CD14-positive monocyte (primary cell): Measurements from ENCODE around the gene KLRG1. TPM values are rescaled to one million over a fixed set of nuclear protein-coding genes. Genes with fewer than 3 reads are reported as not detected.

Experiments used
- DNase-seq, 3 donors: peaks; one replicate each; pipeline ENCODE4 v3.0.0-alpha.2; 2011 to 2022
- H2AFZ ChIP-seq: 2 replicates; pipeline ENCODE4 v1.6.0; 2012; ENCODE audit warnings: mild to moderate bottlenecking, low read depth, low read length, inconsistent platforms; ENCODE audit not compliant: insufficient read depth, poor library complexity, severe bottlenecking
- H3K27ac ChIP-seq, 2 donors: 1 replicate in 1 of 2; 2 replicates in 1 of 2; pipeline ENCODE4 v1.5.1; 2012 to 2013; ENCODE audit warnings: low read length in 2 of 2, control low read depth in 1 of 2, inconsistent platforms in 1 of 2, low read depth in 1 of 2, mild to moderate bottlenecking in 1 of 2
- H3K27me3 ChIP-seq, 2 donors: one replicate each; pipeline versions ENCODE4 v1.6.0 to v1.6.1; 2011 to 2013; ENCODE audit warnings: low read length in 2 of 2; ENCODE audit not compliant: control insufficient read depth in 2 of 2, insufficient read depth in 2 of 2
- H3K36me3 ChIP-seq, 2 donors: replicated peaks in 1 of 2; 1 replicate in 1 of 2; 2 replicates in 1 of 2; pipeline versions ENCODE4 v1.5.1 to v1.6.1; 2012 to 2013; ENCODE audit warnings: low read length in 2 of 2, control low read depth in 1 of 2, inconsistent platforms in 1 of 2, mild to moderate bottlenecking in 1 of 2; ENCODE audit not compliant: insufficient read depth in 2 of 2, control insufficient read depth in 1 of 2
- H3K4me1 ChIP-seq, 2 donors: 1 replicate in 1 of 2; 2 replicates in 1 of 2; pipeline versions ENCODE4 v1.5.1 to v1.6.1; 2012 to 2013; ENCODE audit warnings: low read length in 2 of 2, control low read depth in 1 of 2, inconsistent platforms in 1 of 2, mild to moderate bottlenecking in 1 of 2, moderate library complexity in 1 of 2; ENCODE audit not compliant: insufficient read depth in 2 of 2, control insufficient read depth in 1 of 2
- H3K4me2 ChIP-seq: replicated peaks from 2 replicates; pipeline ENCODE3; 2012; ENCODE audit warnings: low read length, moderate library complexity, mild to moderate bottlenecking; ENCODE audit not compliant: poor library complexity, severe bottlenecking; ENCODE audit errors: extremely low read depth
- H3K4me3 ChIP-seq, 3 experiments: fragments of 200-600 bp in 1 of 3; sonication (generic) in 1 of 3; replicated peaks in 1 of 3; 1 replicate in 2 of 3; 2 replicates in 1 of 3; pipeline ENCODE4 v1.5.1; 2011 to 2013; ENCODE audit warnings: low read length in 3 of 3, mild to moderate bottlenecking in 3 of 3, control low read depth in 2 of 3, low read depth in 2 of 3, inconsistent platforms in 1 of 3, moderate library complexity in 1 of 3
- H3K79me2 ChIP-seq: 2 replicates; pipeline ENCODE4 v1.6.0; 2012; ENCODE audit warnings: mild to moderate bottlenecking, control low read depth, inconsistent platforms, low read length, moderate library complexity; ENCODE audit not compliant: insufficient read depth
- H3K9ac ChIP-seq: 2 replicates; pipeline ENCODE4 v1.6.0; 2017; ENCODE audit warnings: low read length, mild to moderate bottlenecking; ENCODE audit not compliant: insufficient read depth, poor library complexity, severe bottlenecking
- H3K9me3 ChIP-seq, 2 donors: replicated peaks in 1 of 2; 1 replicate in 1 of 2; 2 replicates in 1 of 2; pipeline versions ENCODE4 v1.5.1 to v1.6.1; 2012 to 2013; ENCODE audit warnings: low read length in 2 of 2, control low read depth in 1 of 2; ENCODE audit not compliant: control insufficient read depth in 1 of 2, insufficient read depth in 1 of 2
- H4K20me1 ChIP-seq: 2 replicates; pipeline ENCODE4 v1.6.0; 2012; ENCODE audit warnings: mild to moderate bottlenecking, low read length, control low read depth, moderate library complexity; ENCODE audit not compliant: insufficient read depth
- H3K27ac Mint-ChIP-seq, 7 donors: one replicate each; pipeline ENCODE4 v1.8.0; 2020; ENCODE audit warnings: mild to moderate bottlenecking in 7 of 7, mixed read lengths in 7 of 7, moderate library complexity in 6 of 7, inconsistent platforms in 2 of 7
- H3K27me3 Mint-ChIP-seq, 3 donors: one replicate each; pipeline ENCODE4 v1.8.0; 2021 to 2022; ENCODE audit warnings: low read depth in 3 of 3, mild to moderate bottlenecking in 3 of 3, mixed read lengths in 3 of 3, moderate library complexity in 3 of 3, inconsistent platforms in 1 of 3
- H3K36me3 Mint-ChIP-seq, 2 donors: one replicate each; pipeline ENCODE4 v1.8.0; 2020; ENCODE audit warnings: mixed read lengths in 2 of 2, inconsistent platforms in 1 of 2, mild to moderate bottlenecking in 1 of 2
- H3K4me1 Mint-ChIP-seq: one replicate; pipeline ENCODE4 v1.8.0; 2020; ENCODE audit warnings: mild to moderate bottlenecking, mixed read lengths
- H3K4me3 Mint-ChIP-seq, 2 donors: one replicate each; pipeline ENCODE4 v1.8.0; 2020; ENCODE audit warnings: mild to moderate bottlenecking in 2 of 2, mixed read lengths in 2 of 2, moderate library complexity in 1 of 2
- H3K9me3 Mint-ChIP-seq, 7 donors: one replicate each; pipeline ENCODE4 v1.8.0; 2020 to 2022; ENCODE audit warnings: mixed read lengths in 7 of 7, mild to moderate bottlenecking in 6 of 7, moderate library complexity in 6 of 7, inconsistent platforms in 2 of 7
- WGBS: methylation state at CpG from one replicate; pipeline ENCODE4 v1.1.5; 2013; ENCODE audit warnings: missing lambda C conversion rate; ENCODE audit not compliant: insufficient coverage; 5-methylcytosine and 5-hydroxymethylcytosine counted together
- intact Hi-C, 2 donors: fragments of 100-400 bp; cut with micrococcal nuclease; formaldehyde crosslinking; loops; one replicate each; pipeline versions ENCODE4 v1.15.0 to v1.15.1; 2023
- polyA plus RNA-seq, 3 donors: library from polyadenylated mRNA; depleted of rRNA in 1 of 3; unstranded in 2 of 3; stranded (reverse) in 1 of 3; fragments of 300-500 nt in 2 of 3; fragments of >200 nt in 1 of 3; fragmentation: Illumina TruSeq in 2 of 3; gene quantifications; 1 replicate in 2 of 3; 2 replicates in 1 of 3; pipeline ENCODE4 v1.2.3, GENCODE V29; 2012 to 2021
- TF ChIP-seq, protein P1 (sequence below): fragments of 200-600 bp; IDR thresholded peaks from one replicate; pipeline ENCODE4 v1.8.0; 2022; ENCODE audit warnings: antibody characterized with exemption, mild to moderate bottlenecking

KLRG1 gene
- polyA plus RNA-seq, 3 donors, result 1.1 to 3.4 (median 2.3) TPM

GRCh38 chr12:8958066-8958465 is 31.3 kb upstream of the KLRG1 start:
- Mint-ChIP-seq H3K36me3 (peaks cover 5 to 19% of the 10 kb centered on the region in 2 donors), H3K27me3 (no peaks in the 10 kb centered on the region), H3K27ac (no peak overlapping the region), H3K9me3 (peaks cover 3 to 23% (median 15%) of the 10 kb centered on the region in 7 donors), H3K4me1 (peaks cover 6% of the 10 kb centered on the region), H3K4me3 (no peak overlapping the region)
- intact Hi-C loops, result no loop called here
- Histone ChIP-seq H3K9me3 (peaks cover 5 to 14% of the 10 kb centered on the region in 2 donors), H3K27me3 (no peaks in the 10 kb centered on the region), H3K4me2 (no peak overlapping the region), H4K20me1 (no peaks in the 10 kb centered on the region), H3K4me3 (no peak overlapping the region), H3K36me3 (no peaks in the 10 kb centered on the region), H3K27ac (no peak overlapping the region), H3K4me1 (peaks cover 9 to 10% of the 10 kb centered on the region in 2 donors), H2AFZ (no peak overlapping the region), H3K79me2 (no peaks in the 10 kb centered on the region), H3K9ac (no peak overlapping the region)
- TF ChIP-seq, protein P1, sequence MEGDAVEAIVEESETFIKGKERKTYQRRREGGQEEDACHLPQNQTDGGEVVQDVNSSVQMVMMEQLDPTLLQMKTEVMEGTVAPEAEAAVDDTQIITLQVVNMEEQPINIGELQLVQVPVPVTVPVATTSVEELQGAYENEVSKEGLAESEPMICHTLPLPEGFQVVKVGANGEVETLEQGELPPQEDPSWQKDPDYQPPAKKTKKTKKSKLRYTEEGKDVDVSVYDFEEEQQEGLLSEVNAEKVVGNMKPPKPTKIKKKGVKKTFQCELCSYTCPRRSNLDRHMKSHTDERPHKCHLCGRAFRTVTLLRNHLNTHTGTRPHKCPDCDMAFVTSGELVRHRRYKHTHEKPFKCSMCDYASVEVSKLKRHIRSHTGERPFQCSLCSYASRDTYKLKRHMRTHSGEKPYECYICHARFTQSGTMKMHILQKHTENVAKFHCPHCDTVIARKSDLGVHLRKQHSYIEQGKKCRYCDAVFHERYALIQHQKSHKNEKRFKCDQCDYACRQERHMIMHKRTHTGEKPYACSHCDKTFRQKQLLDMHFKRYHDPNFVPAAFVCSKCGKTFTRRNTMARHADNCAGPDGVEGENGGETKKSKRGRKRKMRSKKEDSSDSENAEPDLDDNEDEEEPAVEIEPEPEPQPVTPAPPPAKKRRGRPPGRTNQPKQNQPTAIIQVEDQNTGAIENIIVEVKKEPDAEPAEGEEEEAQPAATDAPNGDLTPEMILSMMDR, result no peak
- DNase-seq, result peak in 2 of 3 donors; percentile 12 to 18
- WGBS, result no CpG with 5 or more reads among the region's 2 CpGs

DNA sequence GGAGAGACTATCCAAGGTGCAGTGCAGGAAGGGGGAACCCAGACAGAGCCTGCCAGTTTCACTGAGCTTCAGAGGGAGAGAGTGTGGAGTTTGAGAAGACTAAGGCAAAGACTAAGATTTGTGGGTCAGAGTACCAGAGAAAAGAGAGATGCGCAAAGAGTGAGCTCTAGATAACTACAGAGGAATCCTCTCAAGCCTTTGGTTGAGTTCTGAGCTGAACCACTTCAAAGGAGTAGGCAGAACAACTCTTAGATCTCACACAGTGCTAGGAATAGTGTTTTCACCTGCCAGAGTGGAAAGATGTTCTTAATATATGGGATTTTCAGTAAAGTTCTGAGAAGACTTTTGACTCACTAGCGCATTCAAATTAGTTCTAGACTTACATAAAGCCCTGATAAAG is 29.2 kb upstream of the KLRG1 start:
- Histone ChIP-seq H3K27ac (no peak overlapping the region), H3K4me3 (no peak overlapping the region), H3K9ac (no peak overlapping the region), H2AFZ (no peak overlapping the region), H3K4me2 (no peak overlapping the region), H4K20me1 (no peaks in the 10 kb centered on the region), H3K36me3 (no peaks in the 10 kb centered on the region), H3K27me3 (no peaks in the 10 kb centered on the region), H3K4me1 (peaks cover 9 to 10% of the 10 kb centered on the region in 2 donors), H3K9me3 (peaks cover 5 to 13% of the 10 kb centered on the region in 2 donors), H3K79me2 (no peaks in the 10 kb centered on the region)
- no peak overlapping the region for H3K4me3 Mint-ChIP-seq
- no peak overlapping the region for H3K27ac Mint-ChIP-seq
- no peaks in the 10 kb centered on the region for H3K27me3 Mint-ChIP-seq
- TF ChIP-seq, protein P1, result no peak
- peaks cover 11 to 25% (median 15%) of the 10 kb centered on the region in 7 donors for H3K9me3 Mint-ChIP-seq
- intact Hi-C loops, result no loop called here
- 100% methylated on average over 1 of the region's 2 CpGs for WGBS
- H3K4me1 Mint-ChIP-seq, result peaks cover 6% of the 10 kb centered on the region
- no peak for DNase-seq
- H3K36me3 Mint-ChIP-seq, result peaks cover 3 to 10% of the 10 kb centered on the region in 2 donors
